Parathyroid adenoma (tissue), 2 donors: ENCODE measurements around the gene IQUB.
"Not testable (repeated sequence)": the region's sequence is repeated elsewhere in the genome, so short reads cannot be mapped to it uniquely, and the experiment has no call there.

ENCODE experiments used
- H2AFZ ChIP-seq: fragments of 300-600 bp; sonication (generic); one replicate; pipeline ENCODE4 v1.7.0; 2017; ENCODE audit warnings: antibody characterized with exemption, mild to moderate bottlenecking
- H3K27ac ChIP-seq: fragments of 300-600 bp; sonication (generic); one replicate; pipeline ENCODE4 v1.7.0; 2017
- H3K27me3 ChIP-seq: fragments of 300-600 bp; sonication (generic); one replicate; pipeline ENCODE4 v1.7.0; 2017; ENCODE audit warnings: low read length; ENCODE audit not compliant: control insufficient read depth, insufficient read depth
- H3K36me3 ChIP-seq: fragments of 300-600 bp; sonication (generic); one replicate; pipeline ENCODE4 v1.7.0; 2017; ENCODE audit warnings: low read length; ENCODE audit not compliant: control insufficient read depth, insufficient read depth
- H3K4me1 ChIP-seq: fragments of 300-600 bp; sonication (generic); one replicate; pipeline ENCODE4 v1.7.0; 2017; ENCODE audit warnings: control low read depth
- H3K4me2 ChIP-seq: fragments of 300-600 bp; sonication (generic); one replicate; pipeline ENCODE4 v1.7.0; 2017; ENCODE audit warnings: low read length
- H3K4me3 ChIP-seq: fragments of 300-600 bp; sonication (generic); one replicate; pipeline ENCODE4 v1.7.0; 2017; ENCODE audit warnings: low read depth, low read length
- H3K79me2 ChIP-seq: fragments of 300-600 bp; sonication (generic); one replicate; pipeline ENCODE4 v1.7.0; 2017; ENCODE audit warnings: control low read depth
- H3K9ac ChIP-seq: fragments of 300-600 bp; sonication (generic); one replicate; pipeline ENCODE4 v1.7.0; 2017; ENCODE audit warnings: mild to moderate bottlenecking
- H3K9me3 ChIP-seq: fragments of 300-600 bp; sonication (generic); one replicate; pipeline ENCODE4 v1.7.0; 2017; ENCODE audit warnings: low read length; ENCODE audit not compliant: control insufficient read depth
- TF ChIP-seq, protein P1 (sequence below): fragments of 300-600 bp; sonication (generic); IDR thresholded peaks from one replicate; pipeline ENCODE4 v1.7.0; 2017; ENCODE audit warnings: antibody characterized with exemption, mild to moderate bottlenecking
- donor health status: primary hyperparathyroidism.

Gene IQUB

GRCh38 chr7:123552641-123553040 lies 18.2 kb upstream of the IQUB start:
- TF ChIP-seq, protein P1, sequence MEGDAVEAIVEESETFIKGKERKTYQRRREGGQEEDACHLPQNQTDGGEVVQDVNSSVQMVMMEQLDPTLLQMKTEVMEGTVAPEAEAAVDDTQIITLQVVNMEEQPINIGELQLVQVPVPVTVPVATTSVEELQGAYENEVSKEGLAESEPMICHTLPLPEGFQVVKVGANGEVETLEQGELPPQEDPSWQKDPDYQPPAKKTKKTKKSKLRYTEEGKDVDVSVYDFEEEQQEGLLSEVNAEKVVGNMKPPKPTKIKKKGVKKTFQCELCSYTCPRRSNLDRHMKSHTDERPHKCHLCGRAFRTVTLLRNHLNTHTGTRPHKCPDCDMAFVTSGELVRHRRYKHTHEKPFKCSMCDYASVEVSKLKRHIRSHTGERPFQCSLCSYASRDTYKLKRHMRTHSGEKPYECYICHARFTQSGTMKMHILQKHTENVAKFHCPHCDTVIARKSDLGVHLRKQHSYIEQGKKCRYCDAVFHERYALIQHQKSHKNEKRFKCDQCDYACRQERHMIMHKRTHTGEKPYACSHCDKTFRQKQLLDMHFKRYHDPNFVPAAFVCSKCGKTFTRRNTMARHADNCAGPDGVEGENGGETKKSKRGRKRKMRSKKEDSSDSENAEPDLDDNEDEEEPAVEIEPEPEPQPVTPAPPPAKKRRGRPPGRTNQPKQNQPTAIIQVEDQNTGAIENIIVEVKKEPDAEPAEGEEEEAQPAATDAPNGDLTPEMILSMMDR, result no peak
- Histone ChIP-seq H3K4me2 (no peak overlapping the region), H3K36me3 (no peaks in the 10 kb centered on the region), H3K79me2 (peaks cover 42% of the 10 kb centered on the region), H3K9me3 (no peaks in the 10 kb centered on the region), H3K9ac (no peak overlapping the region), H3K4me3 (no peak overlapping the region), H3K4me1 (peaks cover 17% of the 10 kb centered on the region), H3K27ac (no peak overlapping the region), H3K27me3 (no peaks in the 10 kb centered on the region), H2AFZ (no peak overlapping the region)

DNA sequence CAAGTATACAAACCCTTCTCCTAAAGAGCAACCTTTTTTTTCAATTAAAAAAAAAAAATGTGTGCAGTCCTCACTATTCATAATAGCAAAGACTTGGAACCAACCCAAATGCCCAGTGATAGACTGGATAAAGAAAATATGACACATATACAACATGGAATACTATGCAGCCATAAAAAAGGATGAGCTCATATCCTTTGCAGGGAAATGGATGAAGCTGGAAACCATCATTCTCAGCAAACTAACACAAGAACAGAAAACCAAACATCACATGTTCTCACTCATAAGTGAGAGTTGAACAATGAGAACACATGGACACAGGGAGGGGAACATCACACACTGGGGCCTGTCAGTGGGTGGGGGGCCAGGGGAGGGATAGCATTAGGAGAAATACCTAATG lies 17.7 kb upstream of the IQUB start:
- not testable (repeated sequence) for H3K4me2 ChIP-seq, H3K9me3 ChIP-seq, H3K4me3 ChIP-seq, H3K27me3 ChIP-seq, H3K27ac ChIP-seq, H3K36me3 ChIP-seq, H2AFZ ChIP-seq, H3K9ac ChIP-seq
- Histone ChIP-seq H3K4me1 (peaks cover 17% of the 10 kb centered on the region), H3K79me2 (peaks cover 42% of the 10 kb centered on the region)

GRCh38 chr7:123548406-123548805 lies 14.0 kb upstream of the IQUB start:
- peaks cover 4% of the 10 kb centered on the region for H3K4me1 ChIP-seq
- TF ChIP-seq, protein P1, result no peak
- no peak overlapping the region for H3K4me3 ChIP-seq
- no peak overlapping the region for H3K27ac ChIP-seq
- peaks cover 29% of the 10 kb centered on the region for H3K79me2 ChIP-seq
- no peak overlapping the region for H3K9ac ChIP-seq
- no peaks in the 10 kb centered on the region for H3K36me3 ChIP-seq
- H3K27me3 ChIP-seq, result no peaks in the 10 kb centered on the region
- H3K9me3 ChIP-seq, result no peaks in the 10 kb centered on the region
- H2AFZ ChIP-seq, result no peak overlapping the region
- no peak overlapping the region for H3K4me2 ChIP-seq

GRCh38 chr7:123539871-123540270 lies 5.5 kb upstream of the IQUB start:
- Histone ChIP-seq H3K4me1 (no peaks in the 10 kb centered on the region), H3K4me2 (no peak overlapping the region), H3K36me3 (no peaks in the 10 kb centered on the region), H3K27me3 (no peaks in the 10 kb centered on the region), H3K9me3 (no peaks in the 10 kb centered on the region), H3K27ac (no peak overlapping the region), H3K79me2 (no peaks in the 10 kb centered on the region), H3K4me3 (no peak overlapping the region), H2AFZ (no peak overlapping the region), H3K9ac (no peak overlapping the region)
- TF ChIP-seq, protein P1, result no peak

DNA sequence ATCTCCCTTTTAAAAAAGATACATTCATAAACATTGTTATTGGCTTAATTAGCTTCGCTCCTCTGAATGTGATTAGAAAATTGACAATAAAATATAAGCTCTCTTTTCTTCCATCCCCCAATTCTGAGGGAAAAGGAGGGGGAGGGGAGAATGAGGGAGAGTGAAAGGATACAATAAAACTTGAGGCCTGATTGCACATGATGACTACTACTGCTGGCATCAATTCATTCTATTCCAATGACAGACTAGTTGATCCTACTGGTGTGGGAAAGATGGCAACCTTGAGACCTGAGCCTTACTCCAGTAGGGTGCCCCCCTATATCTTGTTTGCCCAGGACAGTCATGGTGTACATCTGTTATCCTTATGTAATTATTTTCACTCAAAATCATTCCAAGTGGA lies 4.5 kb upstream of the IQUB start:
- Histone ChIP-seq H3K27ac (no peak overlapping the region), H3K4me3 (no peak overlapping the region), H3K4me2 (no peak overlapping the region), H3K27me3 (no peaks in the 10 kb centered on the region), H3K79me2 (no peaks in the 10 kb centered on the region), H3K4me1 (no peaks in the 10 kb centered on the region), H2AFZ (no peak overlapping the region), H3K36me3 (no peaks in the 10 kb centered on the region), H3K9ac (no peak overlapping the region), H3K9me3 (no peaks in the 10 kb centered on the region)
- TF ChIP-seq, protein P1, result no peak
